DMS153 (cell line): ENCODE measurements around the gene ATP10D.

Source experiments
- DNase-seq: peaks from one replicate; lab custom pipeline; 2025; lab: John Stamatoyannopoulos, UW

ATP10D gene

GRCh38 chr4:47590325-47590724, 105.2 kb downstream of the ATP10D start:
- no peak for DNase-seq

GRCh38 chr4:47597696-47598095, 112.6 kb downstream of the ATP10D start:
- no peak for DNase-seq

GRCh38 chr4:47598320-47598719, 113.2 kb downstream of the ATP10D start:
- no peak for DNase-seq

- DNase-seq = no peak
Measured at GRCh38 chr4:47598896-47599295, 113.8 kb downstream of the ATP10D start.

GRCh38 chr4:47606482-47606881, 121.4 kb downstream of the ATP10D start:
- DNase-seq = no peak

GRCh38 chr4:47612116-47613023, 127.3 kb downstream of the ATP10D start:
- DNase-seq = no peak

GRCh38 chr4:47615385-47615784, 130.3 kb downstream of the ATP10D start:
- no peak for DNase-seq

GRCh38 chr4:47617607-47618006, 132.5 kb downstream of the ATP10D start:
- no peak for DNase-seq

GRCh38 chr4:47619691-47620090, 134.6 kb downstream of the ATP10D start:
- DNase-seq = no peak

GRCh38 chr4:47621181-47621580, 136.1 kb downstream of the ATP10D start:
- DNase-seq = no peak

- no peak for DNase-seq
Measured at GRCh38 chr4:47624031-47624441, 139.0 kb downstream of the ATP10D start.

GRCh38 chr4:47631161-47631560, 146.1 kb downstream of the ATP10D start:
- DNase-seq = no peak

GRCh38 chr4:47639531-47639930, 154.5 kb downstream of the ATP10D start:
- DNase-seq = no peak

GRCh38 chr4:47640911-47641310, 155.8 kb downstream of the ATP10D start:
- no peak for DNase-seq

- DNase-seq = no peak
Measured at GRCh38 chr4:47641755-47642154, 156.7 kb downstream of the ATP10D start.

GRCh38 chr4:47642191-47642830, 157.2 kb downstream of the ATP10D start:
- no peak for DNase-seq
